ENCODE measurements around the gene NTHL1.

NTHL1 gene

DNA sequence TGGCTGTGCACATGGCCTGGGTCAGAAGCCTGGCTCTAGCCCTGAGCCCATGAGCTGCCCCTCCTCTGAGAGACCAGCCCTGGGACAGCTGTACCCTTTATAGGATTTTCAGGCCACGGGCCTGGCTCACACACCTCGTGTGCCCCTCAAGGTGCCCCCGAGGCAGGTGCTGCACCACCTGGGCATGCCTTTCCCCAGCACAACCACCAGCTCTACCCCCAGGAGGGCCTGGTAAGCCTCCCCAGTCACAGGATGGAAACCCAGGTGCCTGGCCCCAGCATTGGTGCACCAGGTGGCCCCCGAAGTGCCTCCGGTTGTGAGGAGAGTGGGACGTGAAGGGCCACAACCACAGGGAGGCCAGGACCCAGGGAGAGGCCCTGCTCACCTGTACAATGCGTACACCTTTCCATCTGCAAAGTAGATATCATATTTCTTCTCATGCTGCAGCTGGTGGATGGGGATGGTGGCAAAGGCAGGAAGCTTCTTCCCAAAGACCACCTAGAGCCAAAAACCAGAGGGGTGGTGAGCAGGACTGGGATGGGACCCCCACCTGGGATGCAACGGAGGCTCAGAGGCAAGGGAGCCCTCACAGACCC is 44.3 kb downstream of the NTHL1 start:
- TF ChIP-seq TAF1 (IDR thresholded peaks at IDR 0.05; ENCODE audit: borderline replicate concordance, insufficient read depth, low read length), result no peak
- TF ChIP-seq POLR2AphosphoS5 (IDR thresholded peaks at IDR 0.05; ENCODE audit: low read depth, low read length), result no peak
- no peak for TF ChIP-seq SIN3A (IDR thresholded peaks at IDR 0.05; ENCODE audit: borderline replicate concordance, insufficient read depth, low read length)
- TF ChIP-seq, protein P1, sequence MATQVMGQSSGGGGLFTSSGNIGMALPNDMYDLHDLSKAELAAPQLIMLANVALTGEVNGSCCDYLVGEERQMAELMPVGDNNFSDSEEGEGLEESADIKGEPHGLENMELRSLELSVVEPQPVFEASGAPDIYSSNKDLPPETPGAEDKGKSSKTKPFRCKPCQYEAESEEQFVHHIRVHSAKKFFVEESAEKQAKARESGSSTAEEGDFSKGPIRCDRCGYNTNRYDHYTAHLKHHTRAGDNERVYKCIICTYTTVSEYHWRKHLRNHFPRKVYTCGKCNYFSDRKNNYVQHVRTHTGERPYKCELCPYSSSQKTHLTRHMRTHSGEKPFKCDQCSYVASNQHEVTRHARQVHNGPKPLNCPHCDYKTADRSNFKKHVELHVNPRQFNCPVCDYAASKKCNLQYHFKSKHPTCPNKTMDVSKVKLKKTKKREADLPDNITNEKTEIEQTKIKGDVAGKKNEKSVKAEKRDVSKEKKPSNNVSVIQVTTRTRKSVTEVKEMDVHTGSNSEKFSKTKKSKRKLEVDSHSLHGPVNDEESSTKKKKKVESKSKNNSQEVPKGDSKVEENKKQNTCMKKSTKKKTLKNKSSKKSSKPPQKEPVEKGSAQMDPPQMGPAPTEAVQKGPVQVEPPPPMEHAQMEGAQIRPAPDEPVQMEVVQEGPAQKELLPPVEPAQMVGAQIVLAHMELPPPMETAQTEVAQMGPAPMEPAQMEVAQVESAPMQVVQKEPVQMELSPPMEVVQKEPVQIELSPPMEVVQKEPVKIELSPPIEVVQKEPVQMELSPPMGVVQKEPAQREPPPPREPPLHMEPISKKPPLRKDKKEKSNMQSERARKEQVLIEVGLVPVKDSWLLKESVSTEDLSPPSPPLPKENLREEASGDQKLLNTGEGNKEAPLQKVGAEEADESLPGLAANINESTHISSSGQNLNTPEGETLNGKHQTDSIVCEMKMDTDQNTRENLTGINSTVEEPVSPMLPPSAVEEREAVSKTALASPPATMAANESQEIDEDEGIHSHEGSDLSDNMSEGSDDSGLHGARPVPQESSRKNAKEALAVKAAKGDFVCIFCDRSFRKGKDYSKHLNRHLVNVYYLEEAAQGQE (IDR thresholded peaks at IDR 0.05; ENCODE audit: insufficient read depth in 1 of 2, low read depth in 2 of 2, low read length in 2 of 2), result no peak
- TF ChIP-seq FOXP2 (optimal IDR thresholded peaks at IDR 0.05; ENCODE audit: borderline replicate concordance, extremely low read depth, extremely low read length, insufficient read depth), result no peak

DNA sequence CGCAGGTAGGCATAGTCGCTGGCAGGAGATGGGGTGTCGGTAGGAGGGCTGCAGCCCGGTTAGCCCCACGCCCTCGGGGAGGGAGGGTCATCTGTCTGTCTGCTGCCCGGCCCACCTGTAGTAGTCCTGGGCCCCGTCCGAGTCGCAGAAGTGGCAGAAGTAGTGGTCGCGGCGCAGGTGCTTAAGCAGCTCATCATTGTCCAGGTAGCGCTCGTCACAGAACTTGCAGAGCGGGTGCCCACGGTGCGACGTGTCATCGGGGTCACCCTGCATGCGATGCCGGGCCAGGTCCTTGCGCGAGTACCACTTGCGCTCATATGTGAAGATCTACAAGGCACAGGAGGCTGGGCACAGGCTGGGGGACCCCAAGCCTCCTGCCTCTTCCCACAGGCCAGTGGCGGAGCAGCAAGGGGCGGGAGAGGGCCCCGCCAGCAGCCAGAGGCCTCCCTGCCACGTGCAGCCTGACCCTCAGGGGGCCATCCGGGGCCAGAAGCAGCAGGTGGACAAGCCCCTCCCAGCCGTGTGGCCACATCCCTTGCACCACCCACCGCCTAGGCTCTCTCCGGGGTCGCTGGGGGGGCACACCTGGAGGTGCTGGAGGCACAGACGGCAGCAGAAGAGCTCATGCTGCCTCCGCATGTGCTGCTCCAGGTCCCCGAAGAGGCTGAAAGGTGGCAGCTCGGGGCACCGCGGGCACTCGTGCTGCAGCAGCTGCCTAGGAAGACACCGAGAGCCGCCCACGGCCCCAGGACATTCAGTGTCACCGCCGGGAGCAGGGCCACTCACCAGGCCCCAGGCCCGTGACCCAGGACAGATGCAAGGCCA is 45.0 kb downstream of the NTHL1 start:
- TF ChIP-seq TAF1 (IDR thresholded peaks at IDR 0.05; ENCODE audit: borderline replicate concordance, insufficient read depth, low read length) (no peak), SIN3A (IDR thresholded peaks at IDR 0.05; ENCODE audit: borderline replicate concordance, insufficient read depth, low read length) (no peak), FOXP2 (optimal IDR thresholded peaks at IDR 0.05; ENCODE audit: borderline replicate concordance, extremely low read depth, extremely low read length, insufficient read depth) (no peak), POLR2AphosphoS5 (IDR thresholded peaks at IDR 0.05; ENCODE audit: low read depth, low read length) (no peak)
- TF ChIP-seq, protein P1 (IDR thresholded peaks at IDR 0.05; ENCODE audit: insufficient read depth in 1 of 2, low read depth in 2 of 2, low read length in 2 of 2), result no peak

DNA sequence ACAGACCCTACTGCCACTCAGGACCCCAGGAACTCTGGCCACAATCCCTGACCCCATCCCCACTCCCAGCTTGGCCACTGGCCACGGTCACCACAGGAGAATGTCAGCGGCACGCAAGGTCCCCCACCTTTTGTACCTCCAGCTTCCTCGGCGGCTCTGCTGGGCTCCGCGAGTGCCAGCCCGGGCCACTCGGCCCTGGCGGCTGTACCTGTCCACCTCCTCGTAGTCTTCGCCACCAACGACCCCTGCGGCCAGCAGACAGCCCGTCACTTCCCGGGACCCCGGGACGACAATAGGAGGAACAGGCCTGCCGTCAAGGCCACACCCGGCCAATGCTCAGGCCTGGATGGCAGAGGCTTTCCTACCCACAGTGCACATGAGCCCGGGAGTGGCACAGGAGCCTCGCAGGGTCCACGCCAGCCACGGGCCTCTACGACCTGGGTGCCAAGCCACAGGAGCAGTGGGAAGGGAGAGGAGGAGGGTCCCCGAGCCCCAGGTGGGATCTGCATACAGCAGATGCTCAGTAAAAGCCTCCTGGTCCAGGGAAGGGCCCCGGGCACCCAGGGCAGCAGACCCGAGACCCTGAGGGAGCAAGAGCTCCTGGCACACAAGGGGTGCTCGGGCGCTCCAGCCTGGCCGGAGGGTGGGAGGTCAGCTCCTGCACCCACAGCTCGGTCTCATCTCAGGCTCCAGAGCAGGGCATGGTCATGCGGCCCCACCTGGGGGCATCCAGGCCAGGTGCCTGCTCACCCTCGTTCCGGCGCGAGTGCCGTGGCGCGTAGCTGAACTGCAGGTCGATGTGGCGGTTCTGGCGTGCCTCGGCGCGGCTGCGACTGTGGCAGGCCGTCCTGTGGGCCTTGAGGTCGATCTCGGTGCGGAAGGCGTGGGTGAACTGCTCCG is 45.9 kb downstream of the NTHL1 start:
- TF ChIP-seq, protein P1 (IDR thresholded peaks at IDR 0.05; ENCODE audit: insufficient read depth in 1 of 2, low read depth in 2 of 2, low read length in 2 of 2), result no peak
- no peak for TF ChIP-seq FOXP2 (optimal IDR thresholded peaks at IDR 0.05; ENCODE audit: borderline replicate concordance, extremely low read depth, extremely low read length, insufficient read depth)
- no peak for TF ChIP-seq SIN3A (IDR thresholded peaks at IDR 0.05; ENCODE audit: borderline replicate concordance, insufficient read depth, low read length)
- no peak for TF ChIP-seq TAF1 (IDR thresholded peaks at IDR 0.05; ENCODE audit: borderline replicate concordance, insufficient read depth, low read length)
- TF ChIP-seq POLR2AphosphoS5 (IDR thresholded peaks at IDR 0.05; ENCODE audit: low read depth, low read length), result no peak

DNA sequence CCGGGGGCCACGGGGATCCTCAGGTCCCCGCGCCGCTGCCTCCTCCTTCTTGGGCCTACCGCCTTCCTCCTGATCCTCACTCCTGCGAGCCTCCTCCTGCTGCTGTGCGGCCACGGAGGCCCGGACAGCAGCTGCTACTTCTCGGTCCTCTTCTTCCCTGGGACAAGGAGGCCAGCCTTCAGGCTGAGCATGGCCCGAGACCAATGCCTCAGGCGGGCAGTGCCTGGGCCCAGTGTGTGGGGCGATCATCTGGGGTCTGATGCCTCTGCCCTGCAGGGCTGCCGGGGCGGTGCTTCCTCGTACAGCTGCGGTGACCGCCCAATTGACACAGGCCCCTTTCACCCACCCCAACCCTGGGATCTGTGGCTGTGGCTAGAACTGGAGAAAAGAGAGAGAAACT is 46.6 kb downstream of the NTHL1 start:
- TF ChIP-seq SIN3A (IDR thresholded peaks at IDR 0.05; ENCODE audit: borderline replicate concordance, insufficient read depth, low read length) (no peak), POLR2AphosphoS5 (IDR thresholded peaks at IDR 0.05; ENCODE audit: low read depth, low read length) (no peak)

DNA sequence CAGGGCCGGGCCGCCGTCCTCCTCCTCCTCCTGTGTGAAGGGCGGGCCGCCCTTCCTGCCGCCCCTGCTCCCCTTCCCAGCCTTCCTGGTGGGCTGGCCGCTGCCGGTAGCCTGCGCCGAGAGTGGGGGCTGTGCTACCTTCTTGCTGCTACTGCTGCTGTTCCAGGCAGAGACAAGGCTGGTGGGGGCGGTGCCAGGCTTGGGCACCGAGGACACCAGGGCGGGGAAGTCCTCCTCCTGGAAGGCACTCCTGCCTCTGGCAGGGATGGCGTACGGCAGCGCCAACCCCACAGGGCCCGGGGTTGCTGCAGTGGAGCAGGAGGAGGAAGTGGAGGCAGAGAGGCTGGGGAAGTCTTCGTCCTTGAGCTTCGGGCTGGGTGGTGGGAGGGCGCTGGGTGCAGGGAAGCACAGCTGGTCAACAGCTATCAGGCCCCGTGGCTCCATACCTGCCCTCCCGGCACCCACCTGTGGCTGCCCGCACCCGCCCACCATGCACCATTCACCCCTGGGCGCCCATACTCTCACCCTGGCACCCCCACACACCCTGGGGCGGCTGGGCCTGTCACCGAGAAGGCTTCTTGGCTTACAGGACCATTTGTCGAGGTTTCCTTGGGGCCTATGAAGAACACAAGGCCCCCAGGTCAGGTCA is 47.6 kb downstream of the NTHL1 start:
- TF ChIP-seq POLR2AphosphoS5 (IDR thresholded peaks at IDR 0.05; ENCODE audit: low read depth, low read length) (no peak), TAF1 (IDR thresholded peaks at IDR 0.05; ENCODE audit: borderline replicate concordance, insufficient read depth, low read length) (no peak), FOXP2 (optimal IDR thresholded peaks at IDR 0.05; ENCODE audit: borderline replicate concordance, extremely low read depth, extremely low read length, insufficient read depth) (no peak), SIN3A (IDR thresholded peaks at IDR 0.05; ENCODE audit: borderline replicate concordance, insufficient read depth, low read length) (no peak)
- TF ChIP-seq, protein P1 (IDR thresholded peaks at IDR 0.05; ENCODE audit: insufficient read depth in 1 of 2, low read depth in 2 of 2, low read length in 2 of 2), result no peak
